D721Med (cell line): ENCODE data around the gene ARHGAP21.

Experiments
- DNase-seq: peaks from one replicate; pipeline ENCODE4 v3.0.0; 2011; ENCODE audit warnings: low spot score; ENCODE audit not compliant: insufficient read length
- FAIRE-seq: peaks from 2 replicates; lab custom pipeline; 2011; peaks lifted over from hg19 to GRCh38; lab: Jason Lieb, UNC
- TF ChIP-seq, protein P1 (sequence below): IDR thresholded peaks from 2 replicates; pipeline ENCODE4 v1.5.1; 2012; ENCODE audit warnings: mild to moderate bottlenecking, control low read depth; ENCODE audit not compliant: insufficient read depth; ENCODE audit errors: missing control alignments

Gene ARHGAP21

DNA sequence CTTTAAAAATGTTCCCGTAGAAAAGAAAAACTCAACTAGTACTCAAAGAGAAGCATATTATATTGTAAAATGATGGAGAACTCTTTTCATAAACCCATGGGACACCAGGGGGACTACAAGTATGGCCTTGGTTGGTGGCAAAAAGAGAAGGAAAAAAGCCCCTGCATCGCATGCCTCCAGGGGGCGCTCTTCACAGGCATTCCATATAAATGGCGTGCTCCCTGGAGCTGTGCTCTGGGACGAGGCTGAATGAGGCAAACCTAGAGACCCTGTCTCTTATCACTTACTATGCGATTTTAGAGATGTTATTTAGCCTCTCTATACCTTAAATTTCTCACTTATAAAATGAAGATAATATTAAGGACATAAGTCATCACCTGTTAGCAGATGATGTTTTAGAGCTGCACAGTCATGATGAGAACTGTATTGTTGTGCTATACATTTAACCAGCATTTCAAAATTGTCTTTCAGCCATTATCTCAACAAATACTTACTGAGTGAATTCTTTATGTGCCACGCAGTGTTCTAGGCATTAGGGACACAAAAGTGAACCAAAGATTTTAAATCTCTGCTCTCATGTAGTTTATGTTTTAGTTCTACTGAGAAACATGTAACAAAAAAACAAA is 105.8 kb downstream of the ARHGAP21 start:
- FAIRE-seq (no peak), DNase-seq (no peak)
- TF ChIP-seq, protein P1, sequence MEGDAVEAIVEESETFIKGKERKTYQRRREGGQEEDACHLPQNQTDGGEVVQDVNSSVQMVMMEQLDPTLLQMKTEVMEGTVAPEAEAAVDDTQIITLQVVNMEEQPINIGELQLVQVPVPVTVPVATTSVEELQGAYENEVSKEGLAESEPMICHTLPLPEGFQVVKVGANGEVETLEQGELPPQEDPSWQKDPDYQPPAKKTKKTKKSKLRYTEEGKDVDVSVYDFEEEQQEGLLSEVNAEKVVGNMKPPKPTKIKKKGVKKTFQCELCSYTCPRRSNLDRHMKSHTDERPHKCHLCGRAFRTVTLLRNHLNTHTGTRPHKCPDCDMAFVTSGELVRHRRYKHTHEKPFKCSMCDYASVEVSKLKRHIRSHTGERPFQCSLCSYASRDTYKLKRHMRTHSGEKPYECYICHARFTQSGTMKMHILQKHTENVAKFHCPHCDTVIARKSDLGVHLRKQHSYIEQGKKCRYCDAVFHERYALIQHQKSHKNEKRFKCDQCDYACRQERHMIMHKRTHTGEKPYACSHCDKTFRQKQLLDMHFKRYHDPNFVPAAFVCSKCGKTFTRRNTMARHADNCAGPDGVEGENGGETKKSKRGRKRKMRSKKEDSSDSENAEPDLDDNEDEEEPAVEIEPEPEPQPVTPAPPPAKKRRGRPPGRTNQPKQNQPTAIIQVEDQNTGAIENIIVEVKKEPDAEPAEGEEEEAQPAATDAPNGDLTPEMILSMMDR: peak; percentile 72

DNA sequence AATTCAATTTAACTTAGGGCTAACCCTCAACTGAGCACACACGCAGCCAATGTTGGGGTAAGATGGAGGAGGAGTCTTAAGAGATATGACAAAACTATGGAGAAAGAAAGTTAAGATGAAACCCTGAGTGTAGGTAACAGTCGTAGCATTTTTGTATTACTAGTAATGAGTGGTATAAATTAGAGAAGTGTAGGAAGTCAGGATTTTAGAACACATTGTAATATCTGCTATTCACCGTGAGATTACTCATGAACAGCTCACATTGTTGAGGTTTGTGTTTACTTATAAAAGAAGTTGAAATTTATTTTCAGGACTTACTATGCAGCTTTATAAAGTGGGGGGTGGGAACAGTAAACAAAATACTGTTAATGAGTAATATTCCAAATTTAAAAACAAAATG is 107.2 kb downstream of the ARHGAP21 start:
- TF ChIP-seq, protein P1: no peak
- no peak for DNase-seq

DNA sequence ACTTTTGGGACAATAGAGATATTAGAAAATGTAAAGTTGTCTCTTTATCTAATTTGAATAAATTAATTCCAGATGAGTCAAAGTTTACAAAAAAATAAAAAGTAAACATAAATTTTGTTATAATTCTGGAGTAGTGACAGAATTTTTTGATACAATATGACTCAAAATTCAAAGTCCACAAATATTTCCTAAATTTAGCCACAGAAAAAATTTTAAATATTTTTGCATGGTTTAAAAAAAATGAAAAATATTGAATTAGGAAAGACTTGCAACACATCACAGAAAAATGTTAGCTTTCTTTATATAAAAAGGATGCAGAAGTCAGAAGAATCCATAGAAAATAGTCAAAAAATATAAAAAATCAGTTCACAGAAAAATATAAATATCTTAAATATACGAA is 117.7 kb downstream of the ARHGAP21 start:
- no peak for FAIRE-seq
- no peak for DNase-seq
- TF ChIP-seq, protein P1: no peak

More for the DNA sequence above, 107.2 kb downstream of the ARHGAP21 start:
- no peak for FAIRE-seq

DNA sequence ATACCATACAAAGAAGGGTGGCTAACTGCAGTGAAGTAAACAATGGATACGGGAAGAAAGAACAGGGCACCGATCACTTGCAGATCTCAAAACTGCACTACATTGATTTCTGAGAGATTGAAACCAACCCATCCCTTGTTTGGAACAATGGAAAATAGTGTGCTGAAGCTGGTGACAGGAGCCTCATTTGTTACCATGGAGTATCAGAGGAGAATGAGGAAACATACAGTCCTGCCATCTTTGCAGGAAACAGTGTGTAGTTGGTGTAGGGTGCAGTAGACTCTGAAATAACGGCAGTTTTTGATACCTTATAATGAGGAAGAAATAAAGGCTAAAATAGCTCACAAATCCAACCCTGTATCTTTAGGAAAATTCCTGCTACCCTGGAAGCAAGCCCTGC is 118.5 kb downstream of the ARHGAP21 start:
- TF ChIP-seq, protein P1: no peak
- no peak for FAIRE-seq
- DNase-seq: no peak

DNA sequence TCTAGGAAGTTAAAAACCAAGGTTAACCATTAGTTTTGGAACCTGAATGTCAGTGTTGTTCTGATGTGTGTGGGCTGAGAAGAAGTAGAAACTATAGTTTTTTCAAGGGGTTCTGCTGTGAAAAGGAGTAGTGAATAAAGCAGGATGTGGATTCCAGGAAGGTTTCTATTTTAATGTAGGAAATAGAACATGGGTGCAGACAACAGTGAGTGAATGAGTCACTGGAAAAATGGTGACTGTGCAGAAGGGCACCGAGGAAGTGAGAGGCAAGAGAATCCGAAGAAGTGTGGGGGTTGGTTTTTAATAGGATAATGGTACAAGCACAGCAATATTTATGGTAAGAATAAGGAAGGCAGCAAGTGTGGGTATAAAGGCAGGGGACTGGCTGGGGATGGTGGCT is 120.4 kb downstream of the ARHGAP21 start:
- DNase-seq (no peak), FAIRE-seq (no peak)
- TF ChIP-seq, protein P1: no peak

DNA sequence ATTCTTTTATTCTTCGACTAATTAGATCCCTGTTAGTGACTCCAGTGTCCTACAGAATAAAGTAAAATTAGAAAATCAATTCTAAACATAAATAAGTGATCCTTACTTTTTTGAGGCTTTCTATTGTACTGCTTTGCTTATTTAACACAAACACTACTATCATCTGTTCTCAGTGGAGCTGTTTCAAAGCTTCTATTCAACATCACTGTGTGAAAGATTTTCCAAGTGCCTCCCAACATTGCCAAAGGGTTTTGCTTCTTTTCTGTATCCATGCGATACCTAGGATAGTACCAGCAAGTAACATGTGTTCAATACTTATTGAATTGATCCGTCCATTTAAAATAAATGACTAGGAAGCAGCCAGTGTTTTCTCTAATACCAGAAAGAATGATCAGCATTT is 125.7 kb downstream of the ARHGAP21 start:
- FAIRE-seq: no peak

DNA sequence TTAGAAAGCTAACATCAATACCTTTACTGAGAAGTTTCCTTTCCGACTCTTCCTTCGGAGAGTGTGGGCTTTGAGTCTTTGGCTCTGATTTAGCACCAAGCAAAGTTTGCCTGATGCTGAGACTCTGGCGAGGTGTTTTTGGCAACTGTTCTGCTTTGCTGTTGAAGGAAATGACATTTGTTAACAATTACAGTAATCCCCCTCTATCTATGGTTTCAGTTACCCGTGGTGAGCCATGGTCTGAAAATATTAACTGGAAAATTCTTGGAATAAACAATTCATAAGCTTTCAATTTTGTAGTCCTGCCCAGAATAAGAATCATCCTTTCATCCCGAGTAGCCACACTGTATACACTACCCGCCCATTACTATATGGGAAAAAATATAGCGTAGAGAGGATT is 126.3 kb downstream of the ARHGAP21 start:
- TF ChIP-seq, protein P1: no peak
- DNase-seq: no peak
- FAIRE-seq: no peak

More for the DNA sequence above, 125.7 kb downstream of the ARHGAP21 start:
- no peak for DNase-seq
- TF ChIP-seq, protein P1: no peak
